HuH-7.5 (cell line): Measurements from ENCODE around the gene MOGAT3.

Source experiments
- DNase-seq: peaks from one replicate; pipeline ENCODE4 v3.0.0; 2011; ENCODE audit warnings: low spot score

The MOGAT3 gene

DNA sequence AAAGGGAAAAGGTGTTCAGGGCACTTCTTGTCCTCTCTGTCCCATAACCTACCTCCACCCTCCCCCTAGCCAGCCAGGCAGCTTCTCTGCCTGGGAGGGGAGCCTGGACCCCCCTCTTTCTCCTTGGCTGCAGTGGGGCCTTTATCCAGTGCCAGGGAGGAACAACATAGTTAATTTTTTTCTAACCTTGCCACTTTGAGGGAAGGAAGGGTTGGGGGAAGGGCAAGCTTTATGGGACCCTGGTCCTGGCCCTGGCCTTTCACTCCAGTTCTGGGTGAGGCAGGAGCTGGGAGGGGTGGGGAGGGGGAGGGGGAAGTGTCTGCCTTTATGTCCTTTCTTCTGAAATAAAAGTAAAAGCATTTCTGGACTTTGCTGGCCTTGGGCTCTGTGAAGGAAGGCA is 39.9 kb downstream of the MOGAT3 start:
- DNase-seq = no peak

DNA sequence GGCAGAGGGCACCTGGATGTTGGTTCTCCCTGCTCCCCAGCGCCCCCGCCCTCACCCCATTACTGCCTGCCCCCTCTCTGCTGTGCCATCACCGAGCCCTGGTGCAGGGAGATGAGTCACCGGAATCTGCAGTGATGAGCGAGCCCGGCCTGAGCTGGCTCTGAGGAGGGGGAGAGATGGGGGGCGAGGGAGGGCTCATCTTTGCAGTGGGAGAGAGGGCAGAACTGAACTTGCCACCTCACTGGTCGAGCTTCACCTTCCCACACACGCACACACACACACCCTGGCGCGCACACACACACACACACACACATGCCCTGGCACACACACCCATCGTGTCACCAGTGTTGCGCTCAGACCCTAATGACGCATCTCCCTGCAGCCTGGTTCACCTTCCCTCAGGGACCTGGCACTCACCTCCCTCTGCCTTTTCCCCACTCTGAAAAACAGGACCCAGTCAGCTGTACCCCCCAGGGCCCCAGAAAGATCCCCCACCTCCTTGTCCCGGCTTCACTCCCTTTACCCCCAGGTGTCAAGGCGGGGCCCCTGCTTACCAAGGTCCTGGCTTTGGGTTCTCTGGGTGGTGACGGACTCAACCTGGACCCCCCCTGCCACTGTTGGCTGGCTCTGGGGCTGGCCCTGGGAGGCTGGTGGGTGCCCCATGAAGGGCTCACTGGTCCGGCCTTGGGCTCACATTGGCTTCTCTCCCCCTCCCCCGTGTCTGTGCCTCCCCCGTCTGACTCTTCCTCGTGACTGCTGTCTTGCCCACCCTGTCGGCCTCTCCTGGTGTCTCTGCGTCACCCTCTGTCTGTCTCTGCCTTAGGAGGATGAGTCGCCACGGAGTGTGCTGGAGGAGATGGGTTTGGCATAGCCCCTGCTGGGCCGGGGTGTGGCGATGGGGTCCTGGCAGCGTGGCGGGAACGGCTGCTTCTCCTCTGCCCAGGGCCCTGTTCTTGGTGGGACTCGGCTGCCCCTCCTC is 40.9 kb downstream of the MOGAT3 start:
- no peak for DNase-seq

DNA sequence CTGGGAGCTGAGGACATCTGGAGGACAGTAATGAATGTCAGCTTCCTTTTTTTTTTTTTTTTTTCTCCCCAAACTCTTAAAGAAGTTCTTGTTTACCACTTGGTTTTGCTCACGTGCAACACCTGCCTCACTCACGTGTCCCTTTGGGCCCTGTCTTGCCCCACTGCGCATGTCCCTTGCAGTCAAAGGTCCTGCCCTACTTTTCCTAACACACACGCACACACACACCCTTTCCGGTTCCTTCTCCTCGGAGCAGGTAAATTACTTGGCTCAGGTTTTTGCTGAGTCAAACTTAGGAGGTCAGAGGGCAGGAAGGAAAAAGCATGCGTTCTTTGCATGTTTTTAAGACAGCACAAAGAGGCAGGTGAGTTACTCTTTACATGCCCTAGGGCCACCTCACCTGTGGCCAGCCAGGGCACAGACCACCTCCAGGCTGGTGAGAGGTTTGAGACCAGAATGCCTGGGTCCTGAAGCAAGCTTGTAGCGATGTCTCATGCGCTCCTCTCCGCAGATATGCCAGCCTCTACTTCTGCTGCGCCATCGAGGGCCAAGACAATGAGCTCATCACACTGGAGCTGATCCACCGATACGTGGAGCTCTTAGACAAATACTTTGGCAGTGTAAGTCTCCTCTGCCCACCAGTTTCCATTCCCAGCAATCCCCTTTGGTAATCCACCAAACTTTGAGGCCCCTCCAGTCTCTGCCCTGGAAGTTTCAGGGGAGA is 43.8 kb downstream of the MOGAT3 start:
- no peak for DNase-seq

DNA sequence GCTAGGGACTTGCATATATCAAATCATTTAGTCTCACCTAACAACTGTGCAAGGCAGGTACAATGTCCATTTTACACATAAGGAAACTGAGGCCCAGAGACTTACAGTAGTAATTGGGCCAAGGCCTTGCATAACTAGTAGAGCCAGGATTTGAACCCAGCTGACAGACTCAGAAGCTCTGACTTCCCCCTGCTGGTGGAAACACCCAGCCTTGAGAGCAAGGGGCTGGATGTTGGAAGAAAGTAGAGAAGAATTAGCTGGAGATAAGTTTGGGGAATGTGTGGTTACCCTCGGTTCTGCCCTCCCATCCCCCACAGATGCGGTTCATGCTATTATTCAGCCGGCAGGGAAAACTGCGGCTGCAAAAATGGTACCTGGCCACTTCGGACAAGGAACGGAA is 44.6 kb downstream of the MOGAT3 start:
- DNase-seq = peak; percentile 32

DNA sequence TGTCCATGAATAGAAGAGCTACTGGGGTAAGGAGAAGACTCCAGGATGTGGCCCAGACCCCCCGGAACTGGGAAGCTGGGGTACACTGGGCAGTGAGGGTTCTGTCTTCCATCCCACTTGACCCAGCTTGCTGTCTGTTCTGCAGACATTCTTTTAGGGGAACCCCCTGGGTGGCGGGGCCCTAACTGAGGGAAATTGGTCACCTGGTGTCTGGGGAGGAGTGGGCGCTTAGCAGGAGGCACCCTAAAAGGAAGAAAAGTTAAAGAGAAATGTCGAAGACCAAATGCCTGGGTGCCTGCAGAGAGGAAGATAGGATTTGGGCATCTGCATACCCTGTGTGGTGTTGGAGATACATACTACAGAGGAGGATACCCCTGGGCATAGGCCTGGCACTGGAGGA is 45.5 kb downstream of the MOGAT3 start:
- no peak for DNase-seq

DNA sequence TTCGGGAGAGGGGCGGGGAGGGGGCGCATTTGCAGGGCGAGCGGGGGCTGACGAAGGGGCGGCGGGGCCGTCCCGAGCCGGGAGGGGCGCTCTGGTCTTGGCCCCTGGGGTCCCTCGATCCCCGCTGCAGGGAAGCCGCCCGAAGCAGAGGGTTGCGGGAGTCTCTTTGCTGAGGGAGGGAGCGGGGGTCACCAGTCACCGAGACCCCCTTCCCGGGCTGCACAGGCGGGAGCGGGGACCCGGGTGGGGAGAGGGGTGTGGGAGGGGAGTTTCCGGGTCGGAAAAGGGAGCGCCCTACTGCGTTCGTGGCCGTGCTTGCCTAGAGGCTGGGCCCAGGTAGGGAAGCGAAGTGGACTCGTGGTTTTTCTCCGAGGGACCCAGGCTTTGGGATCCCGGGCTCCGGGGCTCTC is 46.1 kb downstream of the MOGAT3 start:
- DNase-seq = no peak

DNA sequence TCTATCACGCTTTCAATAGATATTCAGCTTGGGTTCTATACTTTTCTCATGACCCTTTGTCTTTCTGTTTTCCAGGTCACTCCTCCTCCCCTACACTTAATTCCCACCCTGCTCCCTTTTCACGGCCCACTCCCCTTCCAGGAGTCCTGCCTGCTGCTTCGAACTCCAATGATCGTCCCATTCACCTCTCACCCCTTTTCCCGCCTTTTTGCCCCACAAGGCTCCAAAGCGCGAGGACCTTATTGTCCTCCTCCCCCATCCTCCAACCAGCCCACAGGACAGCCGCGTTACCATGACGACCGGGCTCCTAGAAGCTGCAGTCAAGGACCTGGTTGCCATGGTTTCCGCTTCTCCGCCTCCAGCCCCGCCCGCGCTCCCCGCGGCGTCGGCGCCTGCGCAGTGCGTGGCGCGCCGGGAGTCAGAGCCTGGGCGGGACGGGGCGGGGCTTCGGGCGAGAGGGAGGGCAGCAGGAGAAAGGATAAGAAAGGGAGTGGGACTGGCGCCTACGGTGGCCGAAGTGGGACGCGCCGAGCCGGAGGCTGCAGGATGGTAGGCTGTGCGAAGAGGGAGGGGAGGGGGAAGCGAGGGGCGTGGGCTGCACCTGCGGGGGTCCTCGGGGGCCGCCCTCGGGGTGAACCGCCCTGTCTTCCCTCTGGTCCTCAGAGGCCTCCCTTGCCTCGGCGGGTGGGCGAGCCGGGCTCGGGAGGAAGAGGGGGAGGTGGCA is 46.7 kb downstream of the MOGAT3 start, which contains the start of gene AP1S1:
Gene AP1S1 (plus strand): TSS at position 508 of the 724 bp plus-strand sequence. CDS start 39 bp downstream, at position 547.
- DNase-seq = peak; percentile 99

DNA sequence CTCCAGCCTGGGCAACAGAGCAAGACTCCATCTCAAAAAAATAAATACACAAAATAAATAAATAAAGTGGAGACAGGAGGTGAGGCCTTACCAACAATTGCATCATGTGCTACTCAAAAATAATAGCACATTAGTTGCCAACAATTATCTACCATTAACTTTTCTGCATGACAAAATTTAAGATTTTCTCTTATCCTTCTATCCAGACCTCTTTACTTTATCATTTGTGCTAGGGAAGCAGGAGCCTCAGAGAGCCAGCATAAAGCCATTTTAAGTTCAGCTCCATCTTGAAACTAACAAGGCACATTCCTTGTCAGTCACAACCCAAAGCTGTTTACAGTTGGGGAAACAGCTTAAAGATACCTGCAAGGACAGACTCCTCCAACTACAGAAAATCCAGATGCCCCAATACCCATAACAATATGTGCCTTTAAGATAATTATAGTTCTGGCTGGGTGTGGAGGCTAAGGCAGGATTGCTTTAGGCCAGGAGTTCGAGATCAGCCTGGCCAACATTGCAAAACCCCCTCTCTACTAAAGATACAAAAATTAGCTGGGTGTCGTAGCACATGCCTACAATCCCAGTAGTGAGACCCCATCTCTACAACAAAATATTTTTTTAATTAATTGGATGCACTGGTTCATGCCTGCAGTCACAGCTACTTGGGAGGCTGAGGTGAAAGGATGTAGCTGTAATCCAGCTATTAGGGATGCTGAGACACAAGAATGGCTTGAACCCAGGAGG is 48.8 kb downstream of the MOGAT3 start:
- no peak for DNase-seq
